ENCODE results near the gene APAF1.

- no peak for TF ChIP-seq EZH2 (IDR thresholded peaks at IDR 0.05; ENCODE audit: low read depth)
- no peak for TF ChIP-seq CTCF (conservative IDR thresholded peaks at IDR 0.05)
These were observed 52.1 kb downstream of the APAF1 start for GRCh38 chr12:98697209-98697608.
